ENCODE data around the gene WNT10A. TPM values are rescaled to one million over a fixed set of nuclear protein-coding genes. Genes with fewer than 3 reads are reported as not detected.

Gene WNT10A
- total and polyA plus RNA-seq, 3 donors from 2014 or later, result 1.5 to 2.5 (median 2.1) TPM

GRCh38 chr2:218902427-218902826 lies 21.8 kb downstream of the WNT10A start:
- intact Hi-C loops (cut with DNase I; ENCODE audit: low total_unique reads), result no loop called here
- 86 to 93% methylated on average over 4 of the region's 4 CpGs for WGBS, 2 donors
- H3K4me1 ChIP-seq, result peaks cover 10% of the 10 kb centered on the region
- no peak for DNase-seq
- TF ChIP-seq POLR2A (IDR thresholded peaks at IDR 0.05) (no peak), CTCF (IDR thresholded peaks at IDR 0.05) (no peak)
- no peaks in the 10 kb centered on the region for H3K9me3 ChIP-seq
- no peaks in the 10 kb centered on the region for H3K27me3 ChIP-seq
- H3K36me3 ChIP-seq (ENCODE audit: low read depth, missing control alignments), result no peaks in the 10 kb centered on the region
- H3K4me3 ChIP-seq, result no peak overlapping the region
- no peak overlapping the region for H3K27ac ChIP-seq

GRCh38 chr2:218904176-218904575 lies 23.5 kb downstream of the WNT10A start:
- Histone ChIP-seq H3K4me3 (no peak overlapping the region), H3K27ac (no peak overlapping the region), H3K36me3 (ENCODE audit: low read depth, missing control alignments) (no peaks in the 10 kb centered on the region), H3K9me3 (no peaks in the 10 kb centered on the region), H3K4me1 (peaks cover under 1% of the 10 kb centered on the region), H3K27me3 (no peaks in the 10 kb centered on the region)
- DNase-seq, result no peak
- 46 to 60% methylated on average over 2 of the region's 2 CpGs for WGBS, 2 donors
- TF ChIP-seq POLR2A (IDR thresholded peaks at IDR 0.05) (no peak), CTCF (IDR thresholded peaks at IDR 0.05) (no peak)
- intact Hi-C loops (cut with DNase I; ENCODE audit: low total_unique reads), result no loop called here

GRCh38 chr2:218908721-218909619 lies 28.3 kb downstream of the WNT10A start:
- H3K27me3 ChIP-seq, result no peaks in the 10 kb centered on the region
- intact Hi-C loops (cut with DNase I; ENCODE audit: low total_unique reads), result no loop called here
- TF ChIP-seq POLR2A (IDR thresholded peaks at IDR 0.05), result no peak
- no peaks in the 10 kb centered on the region for H3K9me3 ChIP-seq
- H3K4me3 ChIP-seq, result peak overlapping the region; percentile 59 to 72
- no peak overlapping the region for H3K27ac ChIP-seq
- peak; percentile 95 for DNase-seq
- WGBS, 2 donors, result 2% methylated on average over 36 to 52 of the region's 58 CpGs
- H3K36me3 ChIP-seq (ENCODE audit: low read depth, missing control alignments), result no peaks in the 10 kb centered on the region
- H3K4me1 ChIP-seq, result peaks cover 4% of the 10 kb centered on the region

GRCh38 chr2:218910741-218911140 lies 30.1 kb downstream of the WNT10A start:
- H3K27ac ChIP-seq, result no peak overlapping the region
- intact Hi-C loops (cut with DNase I; ENCODE audit: low total_unique reads), result no loop called here
- H3K27me3 ChIP-seq, result no peaks in the 10 kb centered on the region
- no peak for DNase-seq
- H3K36me3 ChIP-seq (ENCODE audit: low read depth, missing control alignments), result no peaks in the 10 kb centered on the region
- peaks cover 4% of the 10 kb centered on the region for H3K4me1 ChIP-seq
- H3K4me3 ChIP-seq, result no peak overlapping the region
- WGBS, 2 donors, result 53 to 65% methylated on average over 6 of the region's 6 CpGs
- no peaks in the 10 kb centered on the region for H3K9me3 ChIP-seq
- TF ChIP-seq POLR2A (IDR thresholded peaks at IDR 0.05) (no peak), CTCF (IDR thresholded peaks at IDR 0.05) (no peak)

GRCh38 chr2:218920504-218920903 lies 39.9 kb downstream of the WNT10A start:
- no peaks in the 10 kb centered on the region for H3K4me1 ChIP-seq
- no peak for DNase-seq
- no peak overlapping the region for H3K27ac ChIP-seq
- H3K36me3 ChIP-seq (ENCODE audit: low read depth, missing control alignments), result no peaks in the 10 kb centered on the region
- H3K4me3 ChIP-seq, result no peak overlapping the region
- H3K27me3 ChIP-seq, result no peaks in the 10 kb centered on the region
- H3K9me3 ChIP-seq, result no peaks in the 10 kb centered on the region
- WGBS, 2 donors, result 92 to 97% methylated on average over 1 of the region's 1 CpG
- TF ChIP-seq POLR2A (IDR thresholded peaks at IDR 0.05), result no peak
- no peak for TF ChIP-seq CTCF (IDR thresholded peaks at IDR 0.05)
- intact Hi-C loops (cut with DNase I; ENCODE audit: low total_unique reads), result no loop called here

Measured in testis (tissue), 3 donors.